A549 (cell line): ENCODE data around the gene TMEM43. TPM values are rescaled to one million over a fixed set of nuclear protein-coding genes. Genes with fewer than 3 reads are reported as not detected.

Source experiments
- ATAC-seq, 2 experiments: fragments of 200-7000 bp in 1 of 2; fragments of >200 bp in 1 of 2; cut with Nextera tagmentation in 1 of 2; cut with Tn5 transposase in 1 of 2; 3 replicates each; pipeline versions ENCODE4 v1.8.0 to v1.9.1; 2018 to 2020; ENCODE audit warnings: mild to moderate bottlenecking in 1 of 2, moderate library complexity in 1 of 2
- CTCF ChIA-PET: fragments of 300-600 bp; sonication (Branson Sonifier 250); formaldehyde crosslinking; extraction: SDS; loops from one replicate; lab custom pipeline; 2021; ENCODE audit warnings: antibody characterized with exemption, inconsistent platforms; lab: Yijun Ruan, JAX
- POLR2A ChIA-PET: fragments of 350-600 bp; formaldehyde crosslinking; extraction: SDS; loops from one replicate; lab custom pipeline; 2021; ENCODE audit warnings: antibody characterized with exemption, inconsistent platforms; lab: Yijun Ruan, JAX
- DNase-seq, 2 experiments: peaks; one replicate each; pipeline versions ENCODE4 v3.0.0 to v3.0.0-alpha.2; 2011 to 2016; ENCODE audit warnings: low read depth in 1 of 2, low spot score in 1 of 2
- FAIRE-seq: peaks from 2 replicates; lab custom pipeline; 2011; peaks lifted over from hg19 to GRCh38; lab: Jason Lieb, UNC
- H3K27ac ChIP-seq, 2 experiments: fragments of >200 bp; sonication (Bioruptor Twin); formaldehyde crosslinking; 3 replicates each; pipeline ENCODE4 v1.5.1; 2016 to 2017
- H3K4me1 ChIP-seq: fragments of >200 bp; sonication (Bioruptor Twin); formaldehyde crosslinking; 3 replicates; pipeline ENCODE4 v1.6.1; 2016
- H3K4me2 ChIP-seq: fragments of >200 bp; sonication (Bioruptor Twin); formaldehyde crosslinking; 3 replicates; pipeline ENCODE4 v1.6.1; 2016
- H3K4me3 ChIP-seq: fragments of >200 bp; sonication (Bioruptor Twin); formaldehyde crosslinking; 3 replicates; pipeline ENCODE4 v1.5.1; 2016
- H3K9me3 ChIP-seq: fragments of >200 bp; sonication (Bioruptor Twin); formaldehyde crosslinking; 3 replicates; pipeline ENCODE4 v1.6.1; 2016
- ATOH8 ChIP-seq: fragments of 250-450 bp; sonication (Bioruptor Pico); IDR thresholded peaks from 2 replicates; pipeline ENCODE4 v1.5.0; 2020; ENCODE audit warnings: low read depth, mild to moderate bottlenecking, moderate library complexity
- BCL3 ChIP-seq: fragments of >200 bp; sonication (Bioruptor Twin); formaldehyde crosslinking; IDR thresholded peaks from 3 replicates; pipeline ENCODE4 v1.6.1; 2016
- CBX2 ChIP-seq: fragments of 200-600 bp; sonication (generic); IDR thresholded peaks from 2 replicates; pipeline ENCODE4 v1.6.1; 2016; ENCODE audit warnings: low read depth, mild to moderate bottlenecking, borderline replicate concordance
- CHD2 ChIP-seq: fragments of 150-350 bp; IDR thresholded peaks from 2 replicates; pipeline ENCODE4 v1.6.1; 2014; ENCODE audit warnings: low read length; ENCODE audit not compliant: partially characterized antibody
- ELK1 ChIP-seq: fragments of 150-350 bp; IDR thresholded peaks from 2 replicates; pipeline ENCODE4 v1.6.1; 2014; ENCODE audit warnings: low read depth, mild to moderate bottlenecking, low read length
- FOSL2 ChIP-seq, 2 experiments: fragments of 450-650 bp in 1 of 2; fragments of >200 bp in 1 of 2; sonication (Bioruptor Twin) in 1 of 2; formaldehyde crosslinking; IDR thresholded peaks; 2 replicates each; pipeline versions ENCODE4 v1.5.0 to v1.6.1; 2016 to 2020; ENCODE audit warnings: mild to moderate bottlenecking in 1 of 2, moderate library complexity in 1 of 2
- GATA3 ChIP-seq: IDR thresholded peaks from 2 replicates; pipeline ENCODE4 v1.6.1; 2012; ENCODE audit warnings: borderline replicate concordance
- HOXA7 ChIP-seq: fragments of 250-450 bp; sonication (Bioruptor Pico); IDR thresholded peaks from 2 replicates; pipeline ENCODE4 v1.5.0; 2020; ENCODE audit warnings: mild to moderate bottlenecking, moderate library complexity
- HOXB5 ChIP-seq: fragments of 250-450 bp; sonication (Bioruptor Pico); IDR thresholded peaks from 2 replicates; pipeline ENCODE4 v1.5.0; 2020; ENCODE audit warnings: mild to moderate bottlenecking, moderate library complexity
- JUN ChIP-seq, 2 experiments: fragments of >200 bp; sonication (Bioruptor Twin); formaldehyde crosslinking; IDR thresholded peaks; 2 replicates in 1 of 2; 3 replicates in 1 of 2; pipeline ENCODE4 v1.6.1; 2016 to 2017
- MAFK ChIP-seq: fragments of 450-650 bp; IDR thresholded peaks from 2 replicates; pipeline ENCODE4 v1.6.1; 2014; ENCODE audit not compliant: partially characterized antibody
- MAX ChIP-seq: IDR thresholded peaks from 2 replicates; pipeline ENCODE4 v1.6.1; 2012
- MYC ChIP-seq: IDR thresholded peaks from 2 replicates; pipeline ENCODE4 v1.6.1; 2012; ENCODE audit warnings: mild to moderate bottlenecking, inconsistent platforms, low read length, improper control_type of control experiment, borderline replicate concordance
- PBX3 ChIP-seq: IDR thresholded peaks from 2 replicates; pipeline ENCODE4 v1.6.1; 2012
- PHF8 ChIP-seq: fragments of 200-600 bp; sonication (generic); IDR thresholded peaks from 2 replicates; pipeline ENCODE4 v1.6.1; 2016; ENCODE audit warnings: low read depth, mild to moderate bottlenecking, antibody characterized with exemption, moderate library complexity, borderline replicate concordance
- POLR2A ChIP-seq: IDR thresholded peaks from 2 replicates; pipeline ENCODE4 v1.6.1; 2012; ENCODE audit warnings: mild to moderate bottlenecking, low read length
- RAD21 ChIP-seq, 2 experiments: fragments of >200 bp in 1 of 2; sonication (Bioruptor Twin) in 1 of 2; formaldehyde crosslinking in 1 of 2; IDR thresholded peaks in 1 of 2; conservative IDR thresholded peaks in 1 of 2; 2 replicates in 1 of 2; 3 replicates in 1 of 2; pipeline ENCODE4 v1.6.1; 2012 to 2018; ENCODE audit warnings: inconsistent platforms in 1 of 2
- REST ChIP-seq: fragments of 200-600 bp; sonication (generic); IDR thresholded peaks from 2 replicates; pipeline ENCODE4 v1.6.1; 2016; ENCODE audit warnings: antibody characterized with exemption, mild to moderate bottlenecking, moderate library complexity
- TFCP2L1 ChIP-seq: fragments of 250-450 bp; sonication (Bioruptor Pico); IDR thresholded peaks from 2 replicates; pipeline ENCODE4 v1.5.0; 2021; ENCODE audit warnings: mild to moderate bottlenecking
- USF2 ChIP-seq: fragments of 450-650 bp; IDR thresholded peaks from 2 replicates; pipeline ENCODE4 v1.6.1; 2014; ENCODE audit warnings: antibody characterized with exemption
- ZNF302 ChIP-seq: fragments of 250-450 bp; sonication (Bioruptor Pico); IDR thresholded peaks from 2 replicates; pipeline ENCODE4 v1.9.0; 2021; ENCODE audit warnings: inconsistent platforms, mild to moderate bottlenecking, moderate library complexity
- WGBS: methylation state at CpG from one replicate; pipeline ENCODE4 v1.1.6; 2017; ENCODE audit errors: missing lambda C conversion rate; 5-methylcytosine and 5-hydroxymethylcytosine counted together
- polyA plus RNA-seq, 4 experiments: library from polyadenylated mRNA; depleted of rRNA in 3 of 4; stranded (reverse); fragments of >200 nt; fragmentation: RNase III in 1 of 4; extraction: RNeasy Plus Mini Kit Qiagen cat#74134 plus additional on column Dnase treatment in 1 of 4; gene quantifications; 2 replicates in 3 of 4; 3 replicates in 1 of 4; pipeline ENCODE4 v1.2.3, GENCODE V29; 2011 to 2017

Gene TMEM43
- polyA plus RNA-seq, 2 of the 4 experiments (the other 2 are of a cell fraction) = 41.1 to 79.0 TPM

- TF ChIP-seq RAD21 (conservative IDR thresholded peaks at IDR 0.05 in 1 of 2, IDR thresholded peaks at IDR 0.05 in 1 of 2) = no peak
- TF ChIP-seq HOXB5 = no peak
- TF ChIP-seq CBX2 = no peak
- no peak for TF ChIP-seq FOSL2 (IDR thresholded peaks at IDR 0.05)
- no peak for TF ChIP-seq FOSL2 (CRISPR knock-in tag; IDR thresholded peaks at IDR 0.05)
- no peak for TF ChIP-seq MYC
- TF ChIP-seq USF2 = no peak
- TF ChIP-seq ZNF302 (CRISPR knock-in tag) = no peak
- no peak for TF ChIP-seq ATOH8 (CRISPR knock-in tag)
- TF ChIP-seq, all 56 proteins: peak for 0
- POLR2A ChIA-PET = interaction anchor here (0.6 to 2.0 kb wide), 14 partner anchors 7 to 769 kb away, joined by 3 to 41 read pairs (median 4); partner anchors contain the start of genes CHCHD4 and TMEM43
- Histone ChIP-seq H3K4me2 (peak overlapping the region; percentile 89), H3K9me3 (no peaks in the 10 kb centered on the region), H3K4me1 (peaks cover 41% of the 10 kb centered on the region), H3K4me3 (peak overlapping the region; percentile 71), H3K27ac (peak overlapping the region; percentile 95 to 97)
- no peak for FAIRE-seq
- peak in 1 of 2 experiments; percentile 40 for DNase-seq
- ATAC-seq = peak; percentile 47 to 73
- CTCF ChIA-PET = interaction anchor here (1.7 to 3.9 kb wide), 3 partner anchors 26 to 53 kb away, joined by 3 to 15 read pairs (median 10); partner anchors contain the start of genes CHCHD4 and TMEM43
- WGBS = 1% methylated on average over 10 of the region's 10 CpGs
These were observed 52.9 kb downstream of the TMEM43 start for GRCh38 chr3:14177580-14178246.

- Histone ChIP-seq H3K9me3 (no peaks in the 10 kb centered on the region), H3K4me3 (peak within 1 kb of the TSS; percentile 71), H3K27ac (peak within 1 kb of the TSS; percentile 95 to 97), H3K4me1 (peaks cover 41% of the 10 kb centered on the region), H3K4me2 (peak within 1 kb of the TSS; percentile 89)
- ATAC-seq = peak; percentile 94 to 98
- 2% methylated on average over 45 of the region's 78 CpGs for WGBS
- DNase-seq = peak; percentile 90 to 99
- ChIA-PET POLR2A (interaction anchor here (0.5 to 2.0 kb wide), 29 partner anchors 8 to 473 kb away, joined by 3 to 41 read pairs (median 4); partner anchors contain the start of genes CCDC174, CHCHD4 and TMEM43), CTCF (interaction anchor here (0.7 to 2.0 kb wide), 6 partner anchors 12 to 283 kb away, joined by 3 to 15 read pairs (median 3); partner anchors contain the start of genes CHCHD4 and TMEM43)
- FAIRE-seq = peak; percentile 72
- TF ChIP-seq TFCP2L1 (CRISPR knock-in tag) = 0 out of 2 replicates have a peak, but pooled peaks have one; percentile 24
- no peak for TF ChIP-seq ATOH8 (CRISPR knock-in tag)
- peak; percentile 87 for TF ChIP-seq POLR2A
- TF ChIP-seq ELK1 = no peak
- peak; percentile 100 for TF ChIP-seq CHD2
- TF ChIP-seq MAFK = peak; percentile 70
- no peak for TF ChIP-seq PBX3
- peak in 1 of 2 experiments; percentile 23; a peak in 1 of 5 replicates for TF ChIP-seq RAD21 (conservative IDR thresholded peaks at IDR 0.05 in 1 of 2, IDR thresholded peaks at IDR 0.05 in 1 of 2)
- TF ChIP-seq BCL3 = peak; percentile 96
- peak; percentile 62 for TF ChIP-seq MYC
- TF ChIP-seq MAX = peak; percentile 68
- TF ChIP-seq JUN (IDR thresholded peaks at IDR 0.05) = peak; percentile 80 to 95
- peak; percentile 59; the same call in 1 of the 2 replicates for TF ChIP-seq GATA3
- TF ChIP-seq HOXA7 (CRISPR knock-in tag) = no peak
- peak; percentile 100 for TF ChIP-seq REST
- TF ChIP-seq PHF8 = peak; percentile 96
These were observed 53.6 kb downstream of the TMEM43 start, which contains the start of the genes LSM3 and XPC for GRCh38 chr3:14178247-14179113. TSS of gene LSM3 (plus strand) at chr3:14178817. CDS start at chr3:14178861, 44 bp downstream. TSS of gene XPC (minus strand) at chr3:14178601. CDS start at chr3:14178568, 33 bp downstream.
